OCI-LY7 (cell line): Measurements from ENCODE around the gene ATP2C2.

ENCODE experiments used
- EZH2phosphoT487 ChIP-seq: fragments of 200-600 bp; sonication (generic); IDR thresholded peaks from 2 replicates; pipeline ENCODE4 v1.6.1; 2018; ENCODE audit warnings: low read depth, borderline replicate concordance, mild to moderate bottlenecking, mixed run types, antibody characterized with exemption, low read length, moderate library complexity, mixed read lengths
- TF ChIP-seq, protein P1 (sequence below): fragments of 200-600 bp; sonication (generic); conservative IDR thresholded peaks from 2 replicates; pipeline ENCODE4 v1.5.1; 2014; ENCODE audit warnings: mild to moderate bottlenecking, antibody characterized with exemption, low read length, moderate library complexity, mixed read lengths

DNA sequence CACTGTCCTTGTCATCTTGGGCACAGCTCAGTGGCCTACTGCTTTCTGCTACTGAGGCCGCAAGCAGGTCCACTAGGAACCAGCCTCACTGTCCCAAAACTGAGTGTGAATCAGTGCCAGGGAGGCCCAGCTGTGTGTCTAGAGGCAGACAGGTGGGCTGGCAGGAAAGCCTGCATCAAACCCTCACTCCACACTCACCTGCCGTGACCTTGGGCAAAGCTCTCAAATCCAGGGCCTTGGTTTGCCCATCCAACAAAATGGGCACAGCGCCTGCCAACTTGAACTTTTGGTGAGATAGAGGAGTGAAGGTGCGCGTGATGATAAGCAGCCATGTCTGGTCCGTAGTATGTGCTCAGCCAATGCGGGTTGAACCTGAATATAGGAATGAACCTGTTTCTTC is 14.8 kb downstream of the ATP2C2 start:
- TF ChIP-seq, protein P1, sequence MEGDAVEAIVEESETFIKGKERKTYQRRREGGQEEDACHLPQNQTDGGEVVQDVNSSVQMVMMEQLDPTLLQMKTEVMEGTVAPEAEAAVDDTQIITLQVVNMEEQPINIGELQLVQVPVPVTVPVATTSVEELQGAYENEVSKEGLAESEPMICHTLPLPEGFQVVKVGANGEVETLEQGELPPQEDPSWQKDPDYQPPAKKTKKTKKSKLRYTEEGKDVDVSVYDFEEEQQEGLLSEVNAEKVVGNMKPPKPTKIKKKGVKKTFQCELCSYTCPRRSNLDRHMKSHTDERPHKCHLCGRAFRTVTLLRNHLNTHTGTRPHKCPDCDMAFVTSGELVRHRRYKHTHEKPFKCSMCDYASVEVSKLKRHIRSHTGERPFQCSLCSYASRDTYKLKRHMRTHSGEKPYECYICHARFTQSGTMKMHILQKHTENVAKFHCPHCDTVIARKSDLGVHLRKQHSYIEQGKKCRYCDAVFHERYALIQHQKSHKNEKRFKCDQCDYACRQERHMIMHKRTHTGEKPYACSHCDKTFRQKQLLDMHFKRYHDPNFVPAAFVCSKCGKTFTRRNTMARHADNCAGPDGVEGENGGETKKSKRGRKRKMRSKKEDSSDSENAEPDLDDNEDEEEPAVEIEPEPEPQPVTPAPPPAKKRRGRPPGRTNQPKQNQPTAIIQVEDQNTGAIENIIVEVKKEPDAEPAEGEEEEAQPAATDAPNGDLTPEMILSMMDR, result no peak
- TF ChIP-seq EZH2phosphoT487, result no peak
